Spinal cord (tissue), 10 donors: ENCODE data around the gene ANAPC4. TPM values are rescaled to one million over a fixed set of nuclear protein-coding genes. Genes with fewer than 3 reads are reported as not detected.
"Not testable (repeated sequence)": the region's sequence is repeated elsewhere in the genome, so short reads cannot be mapped to it uniquely, and the experiment has no call there.

Experiments
- DNase-seq, 6 donors: peaks; one replicate each; pipeline versions ENCODE4 v3.0.0 to v3.0.0-alpha.2; 2013 to 2015; ENCODE audit warnings: low spot score in 6 of 6, low read depth in 4 of 6
- H3K27ac ChIP-seq: one replicate; pipeline ENCODE4 v1.5.1; 2013; ENCODE audit warnings: low read depth, low read length, control low read depth
- H3K27me3 ChIP-seq: one replicate; pipeline ENCODE4 v1.6.1; 2013; ENCODE audit warnings: low read length; ENCODE audit not compliant: control insufficient read depth, insufficient read depth
- H3K36me3 ChIP-seq: one replicate; pipeline ENCODE4 v1.6.1; 2013; ENCODE audit warnings: low read length; ENCODE audit not compliant: control insufficient read depth, insufficient read depth
- H3K4me1 ChIP-seq: one replicate; pipeline ENCODE4 v1.6.1; 2013; ENCODE audit warnings: low read length; ENCODE audit not compliant: control insufficient read depth, insufficient read depth
- H3K4me3 ChIP-seq: one replicate; pipeline ENCODE4 v1.5.1; 2013; ENCODE audit warnings: low read depth, low read length, control low read depth
- H3K9me3 ChIP-seq: one replicate; pipeline ENCODE4 v1.6.1; 2013; ENCODE audit warnings: low read length; ENCODE audit not compliant: control insufficient read depth, insufficient read depth
- WGBS: methylation state at CpG from one replicate; pipeline ENCODE4 v1.1.5; 2013; ENCODE audit warnings: missing lambda C conversion rate; ENCODE audit not compliant: insufficient coverage; 5-methylcytosine and 5-hydroxymethylcytosine counted together
- polyA plus RNA-seq, 2 donors: library from polyadenylated mRNA; unstranded; fragments of 120-200 nt; gene quantifications; one replicate each; pipeline ENCODE4 v1.2.1, GENCODE V29; 2013; ENCODE audit not compliant: insufficient read length in 2 of 2
- total RNA-seq, 2 donors: library from RNA; depleted of rRNA in 1 of 2; stranded (reverse); fragments of 120-200 nt in 1 of 2; fragments of >200 nt in 1 of 2; gene quantifications; one replicate each; pipeline versions ENCODE4 v1.2.3 to v1.2.4, GENCODE V29; 2013 to 2014
- donor health status: healthy.

The ANAPC4 gene
- total and polyA plus RNA-seq, 4 donors: 36.2 to 48.8 (median 37.5) TPM

DNA sequence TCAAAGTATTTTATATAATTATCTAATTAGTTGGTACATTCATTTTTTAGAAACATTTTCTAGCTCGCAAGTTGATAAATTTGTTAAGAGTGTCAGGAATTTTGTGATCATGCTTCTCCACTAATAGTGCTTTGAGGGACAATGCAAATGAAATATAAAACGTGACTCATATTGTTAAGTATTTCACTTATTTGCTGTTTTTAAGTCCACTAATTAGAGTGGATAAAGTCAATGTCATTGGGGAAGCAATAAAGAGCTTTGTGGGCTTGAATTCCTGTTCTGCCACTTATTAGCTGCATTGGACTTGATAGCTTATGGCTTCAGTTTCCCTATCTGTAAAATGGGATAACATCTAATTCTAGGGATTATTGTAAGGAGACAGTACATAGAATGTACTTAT lies 26.5 kb upstream of the ANAPC4 start:
- no peak overlapping the region for H3K4me3 ChIP-seq
- no peak for DNase-seq
- WGBS: no CpG with 5 or more reads among the region's 2 CpGs
- H3K4me1 ChIP-seq: no peaks in the 10 kb centered on the region
- no peaks in the 10 kb centered on the region for H3K9me3 ChIP-seq
- H3K36me3 ChIP-seq: no peaks in the 10 kb centered on the region
- no peak overlapping the region for H3K27ac ChIP-seq
- no peaks in the 10 kb centered on the region for H3K27me3 ChIP-seq

DNA sequence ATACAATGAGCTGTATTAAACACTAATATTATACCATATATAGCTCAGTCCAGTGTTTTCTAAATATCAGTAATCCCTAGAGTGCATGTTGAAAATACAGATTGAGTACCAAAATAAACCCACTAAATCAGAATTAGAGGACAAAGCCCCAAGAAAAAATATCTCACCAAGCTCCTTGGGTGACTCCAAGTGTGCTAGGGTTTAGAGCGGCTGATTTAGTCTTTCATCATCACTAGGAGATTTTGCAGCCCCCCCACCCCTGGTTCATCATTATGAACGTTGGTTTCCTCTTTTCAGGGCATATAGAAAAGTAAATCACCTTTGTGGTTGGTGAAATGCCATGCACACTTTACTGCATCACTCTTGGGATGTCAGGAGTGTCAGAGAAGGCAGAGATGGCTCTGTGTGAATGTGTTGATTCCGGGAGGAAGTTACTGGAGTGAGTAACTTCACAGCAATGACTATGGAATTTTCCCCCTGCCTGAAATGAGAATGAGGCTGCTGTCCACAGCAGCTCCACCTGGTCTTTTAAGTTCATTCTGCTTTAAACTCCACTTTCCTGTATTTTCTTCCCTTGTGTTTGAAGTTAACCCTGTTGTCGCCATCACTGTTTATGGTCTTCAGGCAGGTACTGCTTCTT lies 25.2 kb upstream of the ANAPC4 start:
- whole genome bisulfite sequencing: no CpG with 5 or more reads among the region's 4 CpGs
- no peak for DNase-seq
- Histone ChIP-seq H3K27ac (no peak overlapping the region), H3K9me3 (no peaks in the 10 kb centered on the region), H3K4me1 (no peaks in the 10 kb centered on the region), H3K36me3 (no peaks in the 10 kb centered on the region), H3K4me3 (no peak overlapping the region), H3K27me3 (no peaks in the 10 kb centered on the region)

DNA sequence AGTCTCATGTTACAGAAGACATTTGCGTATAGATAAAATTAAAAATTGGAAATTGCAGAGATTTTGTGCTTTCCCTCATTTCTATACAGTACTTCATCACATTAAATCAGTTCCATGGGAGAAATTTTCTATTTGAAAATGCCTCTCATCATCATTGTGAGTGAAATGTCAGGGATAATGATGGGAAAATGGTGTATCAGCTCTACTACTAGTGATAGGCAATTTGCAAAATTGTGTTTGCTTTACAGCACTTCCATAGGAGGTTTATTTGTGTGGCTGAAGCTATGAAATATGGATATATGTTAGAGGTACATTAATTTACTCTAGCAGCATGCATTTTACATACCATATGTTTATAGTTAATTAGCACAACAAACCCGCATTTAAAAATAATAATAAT lies 21.0 kb upstream of the ANAPC4 start:
- H3K36me3 ChIP-seq: no peaks in the 10 kb centered on the region
- no peak overlapping the region for H3K27ac ChIP-seq
- no peak for DNase-seq
- no peaks in the 10 kb centered on the region for H3K9me3 ChIP-seq
- H3K4me3 ChIP-seq: no peak overlapping the region
- no peaks in the 10 kb centered on the region for H3K4me1 ChIP-seq
- WGBS: 100% methylated on average over 1 of the region's 2 CpGs
- no peaks in the 10 kb centered on the region for H3K27me3 ChIP-seq

DNA sequence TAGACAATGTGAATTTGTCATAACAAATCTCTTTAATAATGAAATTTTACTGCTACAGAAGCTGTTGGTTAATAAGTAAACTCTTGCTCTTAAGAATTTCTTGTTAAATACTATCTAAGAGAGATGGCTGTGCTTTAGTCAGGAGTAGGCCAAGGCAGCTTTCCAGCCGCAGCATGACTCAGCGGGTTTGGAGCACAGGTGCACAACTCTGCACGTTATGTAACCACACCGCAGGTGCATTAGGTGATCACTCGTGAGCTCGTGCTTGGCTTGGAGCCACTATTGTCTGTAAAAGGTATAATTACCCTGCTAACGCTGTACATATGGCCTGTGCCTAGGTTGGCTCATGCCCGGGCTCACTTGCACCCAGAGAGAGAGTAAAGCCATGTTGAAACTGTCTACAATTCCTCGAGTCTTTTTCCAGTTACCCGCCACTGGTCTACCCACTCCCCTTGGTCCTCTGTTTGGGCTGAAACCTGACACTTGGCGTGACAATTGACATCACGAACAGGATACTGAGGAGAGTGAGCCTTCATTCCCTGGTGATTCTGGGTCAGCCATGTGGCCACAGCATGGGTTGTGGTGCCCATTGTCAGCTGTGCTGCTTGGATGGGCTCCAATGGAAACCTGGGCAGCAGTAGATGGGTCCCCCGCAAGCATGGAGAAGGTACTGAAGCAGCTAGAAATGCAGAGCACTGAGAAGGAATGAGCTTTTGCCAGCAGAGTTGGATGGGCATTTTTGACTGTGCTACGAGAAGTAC lies 18.4 kb upstream of the ANAPC4 start:
- H3K4me3 ChIP-seq: no peak overlapping the region
- no peaks in the 10 kb centered on the region for H3K36me3 ChIP-seq
- 96% methylated on average over 14 of the region's 14 CpGs for WGBS
- no peak for DNase-seq
- H3K27ac ChIP-seq: no peak overlapping the region
- H3K27me3 ChIP-seq: no peaks in the 10 kb centered on the region
- H3K4me1 ChIP-seq: no peaks in the 10 kb centered on the region
- H3K9me3 ChIP-seq: no peaks in the 10 kb centered on the region

DNA sequence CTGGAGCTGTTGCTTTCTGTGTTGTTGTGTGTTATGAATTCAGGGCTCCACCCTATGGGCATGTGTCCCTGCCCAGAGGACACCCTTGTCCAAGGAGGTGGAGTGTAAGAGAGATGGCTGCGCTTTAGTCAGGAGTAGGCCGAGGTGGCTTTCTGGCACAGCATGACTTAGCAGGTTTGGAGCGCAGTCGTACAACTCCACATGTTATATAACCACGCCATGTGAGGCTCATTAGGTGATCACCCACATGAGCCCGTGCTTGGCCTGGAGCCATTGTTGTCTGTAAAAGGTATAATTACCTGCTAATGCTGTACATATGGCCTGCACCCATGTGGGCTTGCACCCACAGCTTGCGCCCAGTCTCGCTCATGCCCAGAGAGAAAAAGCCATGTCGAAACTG lies 15.8 kb upstream of the ANAPC4 start:
- Histone ChIP-seq H3K27ac (no peak overlapping the region), H3K4me1 (no peaks in the 10 kb centered on the region), H3K36me3 (no peaks in the 10 kb centered on the region), H3K9me3 (no peaks in the 10 kb centered on the region), H3K27me3 (no peaks in the 10 kb centered on the region), H3K4me3 (no peak overlapping the region)
- no peak for DNase-seq
- WGBS: 100% methylated on average over 3 of the region's 9 CpGs

DNA sequence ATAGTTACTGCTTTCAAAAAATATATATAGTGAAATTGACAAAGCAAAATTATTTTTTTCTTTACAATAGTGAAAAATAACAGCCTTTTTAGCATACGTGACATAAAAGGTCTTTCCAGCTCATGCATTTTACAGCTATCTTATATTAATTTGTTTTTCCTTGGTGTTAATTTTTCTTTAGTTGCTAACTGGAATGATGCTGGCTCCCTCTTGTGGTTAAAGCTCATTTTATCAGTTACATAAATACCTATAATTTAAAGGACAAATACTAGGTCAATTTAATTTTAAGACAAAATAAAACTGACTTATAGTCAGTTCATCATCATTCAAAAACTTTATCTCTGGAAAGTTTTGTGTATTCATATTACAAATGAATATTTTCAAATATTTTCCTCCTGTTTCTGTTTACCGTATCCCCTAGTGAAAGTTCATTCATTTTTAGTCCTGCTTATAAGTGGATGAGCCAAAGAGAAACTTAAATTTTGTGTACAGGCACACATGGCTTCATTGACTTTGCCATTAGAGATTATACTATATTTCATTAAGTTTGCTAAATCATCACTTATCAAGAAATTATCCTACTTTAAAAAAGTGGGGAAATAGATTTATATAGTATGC lies 9.9 kb upstream of the ANAPC4 start:
- WGBS: no CpG with 5 or more reads among the region's 2 CpGs
- H3K4me3 ChIP-seq: no peak overlapping the region
- H3K27ac ChIP-seq: no peak overlapping the region
- peaks cover 3% of the 10 kb centered on the region for H3K36me3 ChIP-seq
- H3K4me1 ChIP-seq: no peaks in the 10 kb centered on the region
- H3K27me3 ChIP-seq: no peaks in the 10 kb centered on the region
- H3K9me3 ChIP-seq: no peaks in the 10 kb centered on the region
- peak in 5 of 6 donors; percentile 24 to 90 (median 61) for DNase-seq

DNA sequence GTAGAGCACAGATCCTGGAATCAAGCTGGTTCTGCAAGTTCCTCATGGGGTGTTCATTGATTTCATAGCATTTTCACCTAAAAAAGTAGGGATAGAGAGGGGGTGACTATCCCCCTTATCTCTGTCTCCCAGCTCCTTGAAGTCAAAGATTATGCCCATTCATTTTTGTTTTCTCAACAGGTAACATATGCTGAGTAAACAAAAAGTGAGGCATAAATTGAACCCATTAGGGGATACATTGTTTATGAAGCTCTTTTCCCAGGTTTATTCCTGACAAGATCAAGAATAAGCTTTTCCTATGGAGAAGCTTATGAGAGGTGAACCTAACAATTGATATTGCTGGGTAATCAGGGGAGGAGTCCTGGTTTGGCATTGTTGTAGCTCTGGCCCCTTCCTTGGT lies 9.2 kb upstream of the ANAPC4 start:
- H3K27ac ChIP-seq: no peak overlapping the region
- no peak overlapping the region for H3K4me3 ChIP-seq
- H3K4me1 ChIP-seq: no peaks in the 10 kb centered on the region
- H3K27me3 ChIP-seq: no peaks in the 10 kb centered on the region
- no peaks in the 10 kb centered on the region for H3K9me3 ChIP-seq
- H3K36me3 ChIP-seq: peaks cover 3% of the 10 kb centered on the region
- DNase-seq: no peak

DNA sequence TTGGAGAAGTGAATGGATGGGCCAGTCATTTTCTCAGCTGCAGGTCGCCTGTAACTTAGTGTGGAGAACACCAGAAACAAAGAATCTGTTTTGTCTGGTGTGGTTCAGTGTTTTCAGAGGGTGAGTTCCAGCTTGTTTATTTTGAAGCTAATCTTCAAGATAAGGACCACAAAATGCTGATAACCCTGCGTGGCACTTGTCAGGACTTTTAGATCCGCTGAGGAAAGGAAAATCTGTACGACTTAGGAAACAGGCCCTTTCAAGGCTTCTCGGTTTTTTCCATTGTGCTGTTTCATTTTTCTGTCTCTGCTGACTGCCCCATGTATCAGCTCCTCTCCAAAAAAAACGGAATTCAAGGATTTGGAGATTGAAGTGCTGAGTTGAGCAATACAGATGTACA lies 8.7 kb upstream of the ANAPC4 start:
- Histone ChIP-seq H3K27ac (no peak overlapping the region), H3K27me3 (no peaks in the 10 kb centered on the region), H3K4me3 (no peak overlapping the region), H3K36me3 (peaks cover 3% of the 10 kb centered on the region), H3K9me3 (no peaks in the 10 kb centered on the region), H3K4me1 (no peaks in the 10 kb centered on the region)
- no peak for DNase-seq
- 88% methylated on average over 3 of the region's 6 CpGs for WGBS

DNA sequence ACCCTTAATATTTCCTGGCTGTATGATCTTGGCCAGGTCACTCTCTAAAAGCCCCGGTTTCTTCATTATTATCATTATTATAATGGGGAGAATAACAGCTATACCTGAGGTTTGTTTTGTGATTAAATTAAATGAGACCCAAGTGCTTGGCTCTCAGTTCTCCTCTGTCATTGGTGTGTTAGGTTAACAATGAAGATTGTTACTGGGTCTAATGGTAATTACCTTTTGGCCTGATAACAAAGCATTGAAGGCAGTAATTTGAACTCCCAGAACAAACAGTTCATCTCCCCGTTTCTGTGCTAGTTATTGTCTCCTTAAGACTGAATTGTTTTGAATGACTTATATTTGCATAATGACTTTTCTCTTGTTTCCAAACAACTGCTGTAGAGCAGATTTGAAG lies 6.8 kb upstream of the ANAPC4 start:
- Histone ChIP-seq H3K27me3 (no peaks in the 10 kb centered on the region), H3K4me1 (no peaks in the 10 kb centered on the region), H3K27ac (no peak overlapping the region), H3K9me3 (no peaks in the 10 kb centered on the region), H3K36me3 (peaks cover 3% of the 10 kb centered on the region), H3K4me3 (no peak overlapping the region)
- DNase-seq: no peak
- WGBS: no CpG with 5 or more reads among the region's 2 CpGs

DNA sequence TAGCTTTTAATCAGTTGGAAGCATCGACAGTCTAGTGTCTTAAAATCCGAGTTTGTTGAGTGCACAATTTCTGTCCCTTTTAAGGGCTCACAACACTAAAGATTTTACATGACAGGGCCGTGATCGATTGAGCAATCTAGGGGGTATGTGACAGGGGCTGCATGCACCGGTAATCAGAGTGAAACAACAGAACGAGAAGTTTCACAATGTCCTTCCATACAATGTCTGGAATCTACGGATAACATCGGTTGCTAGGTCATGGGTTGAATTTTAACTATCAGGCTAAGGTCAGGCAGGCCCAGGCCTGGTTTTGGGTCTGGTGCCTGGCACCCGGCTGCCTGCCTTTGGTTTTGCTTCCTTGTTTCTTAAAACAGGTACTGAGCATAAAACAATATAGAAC lies 4.5 kb upstream of the ANAPC4 start:
- H3K4me1 ChIP-seq, DNase-seq, H3K4me3 ChIP-seq, H3K27me3 ChIP-seq, H3K27ac ChIP-seq, H3K36me3 ChIP-seq, H3K9me3 ChIP-seq: not testable (repeated sequence)
- 64% methylated on average over 3 of the region's 9 CpGs for WGBS
